ENCODE data around the gene OTOL1. TPM values are rescaled to one million over a fixed set of nuclear protein-coding genes. Genes with fewer than 3 reads are reported as not detected.

Gene OTOL1
- total RNA-seq, 2 experiments from 2014 or later = not detected

DNA sequence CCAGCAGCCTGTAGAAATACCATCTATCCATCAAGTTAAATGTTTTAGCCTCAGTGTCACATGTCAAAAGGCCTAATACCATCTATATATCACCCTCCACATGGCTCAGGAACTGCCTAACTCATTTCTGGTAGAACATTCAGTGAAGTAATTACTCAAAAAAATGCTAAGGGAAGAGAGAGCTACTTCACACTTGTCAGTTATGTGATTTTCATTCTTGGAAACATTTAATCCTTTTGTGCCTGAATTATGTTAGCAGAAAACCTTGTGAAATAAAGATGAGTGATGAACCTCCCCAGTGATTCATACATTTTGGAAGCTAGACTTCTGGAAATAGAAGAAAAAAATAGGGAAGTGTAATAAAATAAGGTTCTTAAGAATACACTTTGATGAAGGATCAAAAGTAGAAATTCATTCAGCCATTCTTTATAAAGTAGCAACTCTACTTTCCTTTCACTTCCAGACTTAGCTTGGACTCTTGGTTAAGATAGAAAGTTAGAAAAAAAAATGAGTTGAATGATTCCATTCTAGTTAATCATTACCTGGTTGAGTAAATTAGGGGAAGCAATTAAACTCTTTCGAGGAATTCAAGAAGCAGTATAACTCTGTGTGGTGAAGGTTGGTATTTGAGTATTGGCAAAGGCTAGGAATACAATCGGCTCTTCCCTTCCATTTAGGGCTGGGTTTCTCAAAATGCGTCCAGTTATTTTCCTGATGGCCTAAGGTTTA, 3.6 kb downstream of the OTOL1 start:
- CTCF ChIA-PET (ENCODE audit: unreplicated experiment) = interaction anchor here (0.5 kb wide), 1 partner anchor 439 kb away, joined by 3 read pairs; no protein-coding TSS in a partner anchor
- Histone ChIP-seq H3K27ac (ENCODE audit: low read depth, low read length, poor library complexity, severe bottlenecking) (no peak overlapping the region), H3K9me2 (ENCODE audit: insufficient read depth, low read length) (no peaks in the 10 kb centered on the region), H3K4me2 (ENCODE audit: low read length) (no peak overlapping the region), H2AFZ (ENCODE audit: low read length) (no peak overlapping the region), H3K4me3 (ENCODE audit: low read depth, low read length, poor library complexity, severe bottlenecking) (no peak overlapping the region), H3K4me1 (ENCODE audit: insufficient read depth, low read length, poor library complexity, severe bottlenecking) (no peaks in the 10 kb centered on the region), H3K36me3 (ENCODE audit: insufficient read depth, low read length) (no peaks in the 10 kb centered on the region), H4K20me1 (ENCODE audit: insufficient read depth, low read length) (no peaks in the 10 kb centered on the region), H3K79me2 (ENCODE audit: insufficient read depth, low read depth, low read length) (no peaks in the 10 kb centered on the region), H3K9me3 (ENCODE audit: low read length) (no peaks in the 10 kb centered on the region)
- TF ChIP-seq EZH2phosphoT487 (IDR thresholded peaks at IDR 0.05; ENCODE audit: borderline replicate concordance, low read depth, low read length) = no peak
- TF ChIP-seq, protein P1, sequence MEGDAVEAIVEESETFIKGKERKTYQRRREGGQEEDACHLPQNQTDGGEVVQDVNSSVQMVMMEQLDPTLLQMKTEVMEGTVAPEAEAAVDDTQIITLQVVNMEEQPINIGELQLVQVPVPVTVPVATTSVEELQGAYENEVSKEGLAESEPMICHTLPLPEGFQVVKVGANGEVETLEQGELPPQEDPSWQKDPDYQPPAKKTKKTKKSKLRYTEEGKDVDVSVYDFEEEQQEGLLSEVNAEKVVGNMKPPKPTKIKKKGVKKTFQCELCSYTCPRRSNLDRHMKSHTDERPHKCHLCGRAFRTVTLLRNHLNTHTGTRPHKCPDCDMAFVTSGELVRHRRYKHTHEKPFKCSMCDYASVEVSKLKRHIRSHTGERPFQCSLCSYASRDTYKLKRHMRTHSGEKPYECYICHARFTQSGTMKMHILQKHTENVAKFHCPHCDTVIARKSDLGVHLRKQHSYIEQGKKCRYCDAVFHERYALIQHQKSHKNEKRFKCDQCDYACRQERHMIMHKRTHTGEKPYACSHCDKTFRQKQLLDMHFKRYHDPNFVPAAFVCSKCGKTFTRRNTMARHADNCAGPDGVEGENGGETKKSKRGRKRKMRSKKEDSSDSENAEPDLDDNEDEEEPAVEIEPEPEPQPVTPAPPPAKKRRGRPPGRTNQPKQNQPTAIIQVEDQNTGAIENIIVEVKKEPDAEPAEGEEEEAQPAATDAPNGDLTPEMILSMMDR (conservative IDR thresholded peaks at IDR 0.05; ENCODE audit: low read length) = no peak
- BruUV-seq (replicated peaks) = no TSS peak
- intact Hi-C loops (cut with micrococcal nuclease; ENCODE audit: unreplicated experiment) = no loop called here
- POLR2A ChIA-PET = interaction anchor here (0.9 to 1.4 kb wide), 2 partner anchors 10 to 13 kb away, joined by 4 to 5 read pairs; no protein-coding TSS in a partner anchor
- no peak for DNase-seq (ENCODE audit: low spot score)

DNA sequence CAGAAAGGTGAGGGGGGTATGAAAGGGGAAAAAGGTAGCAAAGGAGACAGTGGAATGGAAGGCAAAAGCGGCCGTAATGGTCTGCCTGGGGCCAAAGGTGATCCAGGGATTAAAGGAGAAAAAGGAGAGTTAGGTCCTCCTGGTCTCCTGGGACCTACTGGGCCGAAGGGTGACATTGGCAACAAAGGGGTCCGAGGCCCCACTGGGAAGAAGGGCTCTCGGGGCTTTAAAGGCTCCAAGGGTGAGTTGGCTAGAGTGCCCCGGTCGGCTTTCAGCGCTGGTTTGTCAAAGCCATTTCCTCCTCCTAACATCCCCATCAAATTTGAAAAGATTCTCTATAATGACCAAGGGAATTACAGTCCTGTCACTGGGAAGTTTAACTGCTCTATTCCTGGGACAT, 6.7 kb downstream of the OTOL1 start:
- Histone ChIP-seq H3K36me3 (ENCODE audit: insufficient read depth, low read length) (no peaks in the 10 kb centered on the region), H3K79me2 (ENCODE audit: insufficient read depth, low read depth, low read length) (no peaks in the 10 kb centered on the region), H3K9me2 (ENCODE audit: insufficient read depth, low read length) (no peaks in the 10 kb centered on the region), H3K27ac (ENCODE audit: low read depth, low read length, poor library complexity, severe bottlenecking) (no peak overlapping the region), H4K20me1 (ENCODE audit: insufficient read depth, low read length) (no peaks in the 10 kb centered on the region), H2AFZ (ENCODE audit: low read length) (no peak overlapping the region), H3K9me3 (ENCODE audit: low read length) (no peaks in the 10 kb centered on the region), H3K4me2 (ENCODE audit: low read length) (no peak overlapping the region), H3K4me3 (ENCODE audit: low read depth, low read length, poor library complexity, severe bottlenecking) (no peak overlapping the region), H3K4me1 (ENCODE audit: insufficient read depth, low read length, poor library complexity, severe bottlenecking) (no peaks in the 10 kb centered on the region)
- POLR2A ChIA-PET = interaction anchor here (1.2 kb wide), 1 partner anchor 14 kb away, joined by 3 read pairs; no protein-coding TSS in a partner anchor
- TF ChIP-seq EZH2phosphoT487 (IDR thresholded peaks at IDR 0.05; ENCODE audit: borderline replicate concordance, low read depth, low read length) = no peak
- TF ChIP-seq, protein P1 (conservative IDR thresholded peaks at IDR 0.05; ENCODE audit: low read length) = no peak
- intact Hi-C loops (cut with micrococcal nuclease; ENCODE audit: unreplicated experiment) = no loop called here
- no peak for DNase-seq (ENCODE audit: low spot score)
- CTCF ChIA-PET (ENCODE audit: unreplicated experiment) = no interaction called here
- BruUV-seq (replicated peaks) = no TSS peak

Measured in OCI-LY7 (cell line).